IMR-90 (cell line): ENCODE data around the gene ERBB4. TPM values are rescaled to one million over a fixed set of nuclear protein-coding genes. Genes with fewer than 3 reads are reported as not detected.

Source experiments
- ATAC-seq: fragments of 200-7000 bp; cut with Tn5 transposase; 2 replicates; pipeline ENCODE4 v1.9.1; 2020; ENCODE audit warnings: low read depth, mild to moderate bottlenecking, moderate library complexity
- BruUV-seq: library from RNA; stranded (reverse); fragments of 400-500 nt; replicated peaks from 2 replicates; lab custom pipeline; 2021; lab: Mats Ljungman, UMichigan
- CTCF ChIA-PET: fragments of 300-600 bp; formaldehyde crosslinking; extraction: SDS; loops from one replicate; lab custom pipeline; 2021; ENCODE audit warnings: antibody characterized with exemption; lab: Yijun Ruan, JAX
- POLR2A ChIA-PET: fragments of 300-600 bp; sonication (Branson Sonifier 250); formaldehyde crosslinking; loops from one replicate; lab custom pipeline; 2022; ENCODE audit warnings: antibody characterized with exemption; ENCODE audit not compliant: unreplicated experiment; lab: Charles Lee
- DNase-seq: peaks from one replicate; pipeline ENCODE4 v3.0.0; 2013
- H2AFZ ChIP-seq: replicated peaks from 2 replicates; pipeline ENCODE3; 2013; ENCODE audit warnings: low read length, mild to moderate bottlenecking; ENCODE audit not compliant: poor library complexity
- H2AK5ac ChIP-seq: 2 replicates; pipeline ENCODE4 v1.6.1; 2013; ENCODE audit warnings: low read depth, low read length, inconsistent platforms
- H2AK9ac ChIP-seq: replicated peaks from 2 replicates; pipeline ENCODE3; 2013; ENCODE audit warnings: mild to moderate bottlenecking, low read depth, low read length, moderate library complexity; ENCODE audit not compliant: poor library complexity
- H2BK120ac ChIP-seq: 2 replicates; pipeline ENCODE4 v1.6.1; 2013; ENCODE audit warnings: low read depth, low read length, inconsistent platforms
- H2BK15ac ChIP-seq: 3 replicates; pipeline ENCODE4 v1.6.1; 2013; ENCODE audit warnings: low read depth, low read length, inconsistent platforms
- H2BK20ac ChIP-seq: 2 replicates; pipeline ENCODE4 v1.6.1; 2013; ENCODE audit warnings: low read depth, mild to moderate bottlenecking, inconsistent platforms, low read length, moderate library complexity
- H2BK5ac ChIP-seq: 2 replicates; pipeline ENCODE4 v1.6.1; 2013; ENCODE audit warnings: mild to moderate bottlenecking, low read depth, low read length, inconsistent platforms; ENCODE audit not compliant: poor library complexity, severe bottlenecking
- H3K14ac ChIP-seq: replicated peaks from 2 replicates; pipeline ENCODE4 v1.6.1; 2013; ENCODE audit warnings: low read depth, low read length, inconsistent platforms
- H3K18ac ChIP-seq: 2 replicates; pipeline ENCODE4 v1.6.1; 2013; ENCODE audit warnings: low read depth, low read length, control low read depth
- H3K23ac ChIP-seq: 2 replicates; pipeline ENCODE4 v1.6.1; 2013; ENCODE audit warnings: low read depth, low read length, inconsistent platforms
- H3K27ac ChIP-seq: 2 replicates; pipeline ENCODE4 v1.5.1; 2013; ENCODE audit warnings: mild to moderate bottlenecking, control low read depth, low read length; ENCODE audit not compliant: insufficient read depth
- H3K27me3 ChIP-seq: 2 replicates; pipeline ENCODE4 v1.6.1; 2013; ENCODE audit warnings: low read length; ENCODE audit not compliant: control insufficient read depth, insufficient read depth
- H3K36me3 ChIP-seq: 2 replicates; pipeline ENCODE4 v1.6.1; 2013; ENCODE audit warnings: low read length, mixed read lengths; ENCODE audit not compliant: control insufficient read depth, insufficient read depth
- H3K4ac ChIP-seq: 2 replicates; pipeline ENCODE4 v1.6.1; 2013; ENCODE audit warnings: low read depth, low read length, inconsistent platforms
- H3K4me1 ChIP-seq: 2 replicates; pipeline ENCODE4 v1.6.1; 2013; ENCODE audit warnings: low read length, mixed read lengths; ENCODE audit not compliant: control insufficient read depth, insufficient read depth
- H3K4me2 ChIP-seq: 2 replicates; pipeline ENCODE4 v1.6.1; 2013; ENCODE audit warnings: low read depth, mild to moderate bottlenecking, control low read depth, low read length, moderate library complexity
- H3K4me3 ChIP-seq: 2 replicates; pipeline ENCODE4 v1.5.1; 2013; ENCODE audit warnings: low read depth, mild to moderate bottlenecking, control low read depth, low read length, moderate library complexity; ENCODE audit not compliant: insufficient read depth
- H3K56ac ChIP-seq: 2 replicates; pipeline ENCODE4 v1.6.1; 2013; ENCODE audit warnings: low read length, inconsistent platforms; ENCODE audit not compliant: insufficient read depth; ENCODE audit errors: extremely low read depth
- H3K79me1 ChIP-seq, 2 experiments: 2 replicates each; pipeline ENCODE4 v1.6.1; 2013; ENCODE audit warnings: low read length in 2 of 2, inconsistent platforms in 1 of 2, low read depth in 1 of 2
- H3K9ac ChIP-seq: 2 replicates; pipeline ENCODE4 v1.6.1; 2013; ENCODE audit warnings: low read depth, low read length, control low read depth
- H3K9me1 ChIP-seq: 2 replicates; pipeline ENCODE4 v1.6.1; 2013; ENCODE audit warnings: low read length, inconsistent platforms; ENCODE audit not compliant: insufficient read depth
- H3K9me3 ChIP-seq: 2 replicates; pipeline ENCODE4 v1.6.1; 2013; ENCODE audit warnings: low read length; ENCODE audit not compliant: control insufficient read depth, insufficient read depth
- H4K20me1 ChIP-seq: 2 replicates; pipeline ENCODE4 v1.6.1; 2013; ENCODE audit warnings: low read length, inconsistent platforms; ENCODE audit not compliant: insufficient read depth
- H4K5ac ChIP-seq: 2 replicates; pipeline ENCODE4 v1.6.1; 2013; ENCODE audit warnings: mild to moderate bottlenecking, low read depth, low read length, control low read depth
- H4K8ac ChIP-seq, 2 experiments: 2 replicates each; pipeline ENCODE4 v1.6.1; 2013; ENCODE audit warnings: low read depth in 2 of 2, low read length in 2 of 2, control low read depth in 1 of 2, inconsistent platforms in 1 of 2
- H4K91ac ChIP-seq: 2 replicates; pipeline ENCODE4 v1.6.1; 2013; ENCODE audit warnings: low read depth, low read length, inconsistent platforms; ENCODE audit not compliant: insufficient read depth
- CEBPB ChIP-seq: IDR thresholded peaks from 2 replicates; pipeline ENCODE4 v1.6.1; 2012; ENCODE audit warnings: low read depth, low read length, improper control_type of control experiment
- CHD1 ChIP-seq: IDR thresholded peaks from 2 replicates; pipeline ENCODE4 v1.6.1; 2012; ENCODE audit warnings: low read depth, low read length, improper control_type of control experiment
- FOS ChIP-seq: fragments of 150-350 bp; IDR thresholded peaks from 2 replicates; pipeline ENCODE4 v1.6.1; 2016; ENCODE audit warnings: low read depth, low read length
- MAZ ChIP-seq: IDR thresholded peaks from 2 replicates; pipeline ENCODE4 v1.6.1; 2012; ENCODE audit warnings: low read depth, mild to moderate bottlenecking, low read length, improper control_type of control experiment, moderate library complexity, borderline replicate concordance
- MXI1 ChIP-seq: IDR thresholded peaks from 2 replicates; pipeline ENCODE4 v1.6.1; 2012; ENCODE audit warnings: low read depth, mild to moderate bottlenecking, low read length, moderate library complexity, borderline replicate concordance
- RAD21 ChIP-seq: IDR thresholded peaks from 2 replicates; pipeline ENCODE4 v1.6.1; 2012; ENCODE audit warnings: low read length, improper control_type of control experiment
- RFX5 ChIP-seq: IDR thresholded peaks from 2 replicates; pipeline ENCODE4 v1.8.0; 2012; ENCODE audit warnings: low read depth, mild to moderate bottlenecking, low read length, moderate library complexity
- SMC3 ChIP-seq: fragments of 150-350 bp; IDR thresholded peaks from 2 replicates; pipeline ENCODE4 v1.6.1; 2016; ENCODE audit warnings: low read depth, mild to moderate bottlenecking, antibody characterized with exemption, low read length, moderate library complexity
- WGBS, 2 experiments: methylation state at CpG; one replicate each; pipeline versions ENCODE4 v1.1.5 to v1.1.7; 2013; ENCODE audit warnings: missing lambda C conversion rate in 2 of 2; ENCODE audit not compliant: insufficient read length in 1 of 2; ENCODE audit errors: extremely low coverage in 2 of 2; 5-methylcytosine and 5-hydroxymethylcytosine counted together
- dilution Hi-C: fragments of 300-500 bp; cut with HindIII; formaldehyde crosslinking; loops from one replicate; pipeline ENCODE4 v1.14.3; 2018; ENCODE audit warnings: low sequenced_read_pairs; ENCODE audit not compliant: unreplicated experiment
- in situ Hi-C: fragments of 300-500 bp; cut with MboI; formaldehyde crosslinking; loops from 3 replicates; pipeline ENCODE4 v1.14.3; 2019; ENCODE audit warnings: low sequenced_read_pairs, inconsistent platforms, mixed read lengths
- intact Hi-C: fragments of 100-400 bp; cut with micrococcal nuclease; formaldehyde crosslinking; loops from 2 replicates; pipeline ENCODE4 v1.10.0; 2022
- polyA plus RNA-seq, 3 experiments: library from polyadenylated mRNA; depleted of rRNA; stranded (reverse); fragments of >200 nt; gene quantifications; 2 replicates each; pipeline ENCODE4 v1.2.3, GENCODE V29; 2012; ENCODE audit warnings: low replicate concordance in 1 of 3
- total RNA-seq: library from RNA; depleted of rRNA; stranded (reverse); fragments of >200 nt; gene quantifications from 2 replicates; pipeline ENCODE4 v1.2.3, GENCODE V29; 2012
- TF ChIP-seq, protein P1 (sequence below): conservative IDR thresholded peaks from 2 replicates; pipeline ENCODE4 v1.5.1; 2012; ENCODE audit warnings: mild to moderate bottlenecking, low read depth, low read length, improper control_type of control experiment
- TF ChIP-seq, protein P2 (sequence below): fragments of 150-350 bp; IDR thresholded peaks from 2 replicates; pipeline ENCODE4 v1.6.1; 2016; ENCODE audit warnings: low read depth, mild to moderate bottlenecking, low read length, moderate library complexity, borderline replicate concordance

Gene ERBB4
- total and polyA plus RNA-seq, 2 of the 4 experiments (the other 2 are of a cell fraction), result not detected

DNA sequence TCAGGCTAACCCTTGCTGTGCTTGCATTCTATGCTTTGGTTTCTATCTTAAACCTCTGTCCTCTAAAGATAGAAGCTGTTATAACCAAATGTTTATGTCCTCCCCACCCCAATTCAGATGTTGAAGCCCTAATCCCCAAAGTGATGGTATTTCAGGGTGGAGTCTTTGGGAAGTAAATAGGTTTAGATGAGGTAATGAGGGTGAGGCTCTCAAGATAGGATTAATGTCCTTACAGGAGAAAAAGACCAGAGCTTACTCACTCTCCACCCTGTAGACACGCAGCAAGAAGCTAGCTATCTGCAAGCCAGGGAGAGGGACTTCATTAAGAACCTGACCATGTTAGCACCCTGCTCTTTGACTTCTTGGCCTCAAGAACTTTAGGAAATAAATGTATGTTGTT is 362.5 kb downstream of the ERBB4 start:
- no peak overlapping the region for H4K8ac ChIP-seq
- H2AK9ac ChIP-seq, result no peak overlapping the region
- in situ Hi-C loops, result no loop called here
- H3K4me2 ChIP-seq, result no peak overlapping the region
- no peak overlapping the region for H2BK15ac ChIP-seq
- H3K14ac ChIP-seq, result no peak overlapping the region
- H3K79me1 ChIP-seq, result no peaks in the 10 kb centered on the region
- dilution Hi-C loops, result no loop called here
- no CpG with 5 or more reads among the region's 1 CpG for WGBS, 2 experiments
- intact Hi-C loops, result no loop called here
- H3K4ac ChIP-seq, result no peak overlapping the region
- no peak for DNase-seq
- H2BK120ac ChIP-seq, result no peak overlapping the region
- H2BK20ac ChIP-seq, result no peak overlapping the region
- ATAC-seq, result no peak
- no peaks in the 10 kb centered on the region for H3K4me1 ChIP-seq
- H3K56ac ChIP-seq, result no peak overlapping the region
- H3K9ac ChIP-seq, result no peak overlapping the region
- H3K9me1 ChIP-seq, result no peaks in the 10 kb centered on the region
- no peak overlapping the region for H3K23ac ChIP-seq
- no peak overlapping the region for H4K91ac ChIP-seq
- H3K27me3 ChIP-seq, result no peaks in the 10 kb centered on the region
- POLR2A ChIA-PET, result no interaction called here
- no peak overlapping the region for H2BK5ac ChIP-seq
- H3K18ac ChIP-seq, result no peak overlapping the region
- CTCF ChIA-PET, result no interaction called here
- H2AFZ ChIP-seq, result no peak overlapping the region
- H2AK5ac ChIP-seq, result no peak overlapping the region
- no peaks in the 10 kb centered on the region for H4K20me1 ChIP-seq
- H3K36me3 ChIP-seq, result no peaks in the 10 kb centered on the region
- no peak for TF ChIP-seq CEBPB
- no peak for TF ChIP-seq RFX5
- TF ChIP-seq MXI1, result no peak
- TF ChIP-seq, protein P1, sequence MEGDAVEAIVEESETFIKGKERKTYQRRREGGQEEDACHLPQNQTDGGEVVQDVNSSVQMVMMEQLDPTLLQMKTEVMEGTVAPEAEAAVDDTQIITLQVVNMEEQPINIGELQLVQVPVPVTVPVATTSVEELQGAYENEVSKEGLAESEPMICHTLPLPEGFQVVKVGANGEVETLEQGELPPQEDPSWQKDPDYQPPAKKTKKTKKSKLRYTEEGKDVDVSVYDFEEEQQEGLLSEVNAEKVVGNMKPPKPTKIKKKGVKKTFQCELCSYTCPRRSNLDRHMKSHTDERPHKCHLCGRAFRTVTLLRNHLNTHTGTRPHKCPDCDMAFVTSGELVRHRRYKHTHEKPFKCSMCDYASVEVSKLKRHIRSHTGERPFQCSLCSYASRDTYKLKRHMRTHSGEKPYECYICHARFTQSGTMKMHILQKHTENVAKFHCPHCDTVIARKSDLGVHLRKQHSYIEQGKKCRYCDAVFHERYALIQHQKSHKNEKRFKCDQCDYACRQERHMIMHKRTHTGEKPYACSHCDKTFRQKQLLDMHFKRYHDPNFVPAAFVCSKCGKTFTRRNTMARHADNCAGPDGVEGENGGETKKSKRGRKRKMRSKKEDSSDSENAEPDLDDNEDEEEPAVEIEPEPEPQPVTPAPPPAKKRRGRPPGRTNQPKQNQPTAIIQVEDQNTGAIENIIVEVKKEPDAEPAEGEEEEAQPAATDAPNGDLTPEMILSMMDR, result no peak
- no peak for TF ChIP-seq SMC3
- no peak for TF ChIP-seq RAD21
- TF ChIP-seq, protein P2, sequence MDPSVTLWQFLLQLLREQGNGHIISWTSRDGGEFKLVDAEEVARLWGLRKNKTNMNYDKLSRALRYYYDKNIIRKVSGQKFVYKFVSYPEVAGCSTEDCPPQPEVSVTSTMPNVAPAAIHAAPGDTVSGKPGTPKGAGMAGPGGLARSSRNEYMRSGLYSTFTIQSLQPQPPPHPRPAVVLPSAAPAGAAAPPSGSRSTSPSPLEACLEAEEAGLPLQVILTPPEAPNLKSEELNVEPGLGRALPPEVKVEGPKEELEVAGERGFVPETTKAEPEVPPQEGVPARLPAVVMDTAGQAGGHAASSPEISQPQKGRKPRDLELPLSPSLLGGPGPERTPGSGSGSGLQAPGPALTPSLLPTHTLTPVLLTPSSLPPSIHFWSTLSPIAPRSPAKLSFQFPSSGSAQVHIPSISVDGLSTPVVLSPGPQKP, result no peak
- TF ChIP-seq CHD1, result no peak
- no peak for TF ChIP-seq FOS
- TF ChIP-seq MAZ, result no peak
- no peak overlapping the region for H3K4me3 ChIP-seq
- H3K9me3 ChIP-seq, result 0 out of 2 replicates have a peak, but pooled peaks cover 2% of the 10 kb centered on the region
- no TSS peak for BruUV-seq
- no peak overlapping the region for H4K5ac ChIP-seq
- no peak overlapping the region for H3K27ac ChIP-seq
